ENCODE data around the gene DISP3.

Gene DISP3

DNA sequence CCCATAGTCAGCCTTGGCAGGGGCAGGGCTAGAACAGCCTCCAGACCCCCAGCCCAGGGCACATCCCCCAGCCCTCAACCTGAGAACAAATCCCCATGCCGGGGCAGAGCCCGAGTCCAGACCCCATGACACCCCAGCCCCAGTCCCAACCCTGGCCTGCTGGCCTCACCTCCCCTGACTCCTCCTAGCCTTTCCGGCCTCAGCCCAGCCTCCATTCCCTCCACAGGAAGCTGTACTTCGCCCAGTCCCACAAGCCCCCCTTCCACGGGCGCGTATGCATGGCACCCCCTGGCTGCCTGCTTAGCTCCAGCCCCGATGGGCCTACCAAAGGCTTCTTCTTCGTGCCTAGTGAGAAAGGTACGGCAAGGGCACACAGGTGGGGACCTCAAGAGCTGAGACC lies 50.4 kb downstream of the DISP3 start:
- no peak for DNase-seq (ENCODE audit: low read depth)

- DNase-seq (ENCODE audit: low read depth): no peak
Measured at GRCh38 chr1:11529763-11530730, 51.1 kb downstream of the DISP3 start.

DNA sequence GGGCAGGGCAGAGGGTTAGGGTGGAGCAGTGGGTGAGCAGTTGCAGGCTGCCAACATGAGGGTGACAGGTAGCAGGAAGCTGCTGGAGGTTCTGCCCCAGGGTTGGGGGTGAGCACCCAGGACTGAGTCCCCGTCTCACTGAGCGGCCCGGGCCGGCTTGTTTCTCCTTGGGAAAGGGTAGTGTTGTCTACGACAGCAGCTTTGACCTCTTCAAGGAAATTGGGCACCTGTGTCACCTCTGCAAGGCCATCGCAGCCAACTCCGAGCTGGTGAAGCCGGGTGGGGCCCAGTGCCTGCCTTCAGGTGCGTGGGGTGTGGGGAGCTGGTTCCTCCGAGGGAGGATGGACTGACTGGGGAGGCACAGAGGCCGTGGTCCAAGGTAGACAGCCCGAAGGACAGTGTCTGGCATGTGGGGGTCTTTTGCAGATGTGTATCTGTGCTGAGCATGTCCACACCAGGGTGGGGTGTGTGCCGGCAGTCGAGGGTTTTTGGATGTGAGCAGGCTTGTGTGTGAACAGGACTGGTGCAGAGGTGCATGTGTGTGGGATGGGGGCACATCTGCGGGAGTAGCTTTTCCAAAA lies 51.9 kb downstream of the DISP3 start:
- no peak for DNase-seq (ENCODE audit: low read depth)

DNA sequence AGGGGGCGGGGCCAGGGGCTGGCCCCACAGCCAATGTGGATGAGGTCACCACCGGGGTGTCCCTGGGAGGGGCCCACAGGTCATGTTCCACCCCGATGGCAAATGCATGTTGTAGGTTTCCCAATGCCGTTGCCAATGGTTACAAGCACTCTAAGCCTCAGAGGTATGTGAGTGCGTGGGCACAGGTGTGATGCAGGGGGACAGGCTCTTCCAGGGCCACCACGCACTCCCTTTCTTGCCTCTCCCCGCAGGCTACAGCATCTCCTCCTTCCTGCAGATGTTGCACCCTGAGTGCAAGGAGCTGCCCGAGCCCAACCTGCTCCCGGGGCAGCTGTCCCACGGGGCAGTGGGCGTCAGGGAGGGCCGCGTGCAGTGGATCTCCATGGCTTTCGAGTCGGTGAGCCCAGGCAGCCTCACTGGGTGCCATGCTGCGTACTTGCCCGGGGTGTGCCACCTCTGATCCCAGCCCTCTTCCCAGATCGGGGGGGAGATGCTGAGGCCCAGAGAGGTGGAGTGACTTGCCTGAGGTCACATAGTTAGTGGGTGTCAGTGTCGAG lies 52.4 kb downstream of the DISP3 start:
- no peak for DNase-seq (ENCODE audit: low read depth)

GRCh38 chr1:11531943-11532342 lies 53.0 kb downstream of the DISP3 start:
- DNase-seq (ENCODE audit: low read depth): no peak

DNA sequence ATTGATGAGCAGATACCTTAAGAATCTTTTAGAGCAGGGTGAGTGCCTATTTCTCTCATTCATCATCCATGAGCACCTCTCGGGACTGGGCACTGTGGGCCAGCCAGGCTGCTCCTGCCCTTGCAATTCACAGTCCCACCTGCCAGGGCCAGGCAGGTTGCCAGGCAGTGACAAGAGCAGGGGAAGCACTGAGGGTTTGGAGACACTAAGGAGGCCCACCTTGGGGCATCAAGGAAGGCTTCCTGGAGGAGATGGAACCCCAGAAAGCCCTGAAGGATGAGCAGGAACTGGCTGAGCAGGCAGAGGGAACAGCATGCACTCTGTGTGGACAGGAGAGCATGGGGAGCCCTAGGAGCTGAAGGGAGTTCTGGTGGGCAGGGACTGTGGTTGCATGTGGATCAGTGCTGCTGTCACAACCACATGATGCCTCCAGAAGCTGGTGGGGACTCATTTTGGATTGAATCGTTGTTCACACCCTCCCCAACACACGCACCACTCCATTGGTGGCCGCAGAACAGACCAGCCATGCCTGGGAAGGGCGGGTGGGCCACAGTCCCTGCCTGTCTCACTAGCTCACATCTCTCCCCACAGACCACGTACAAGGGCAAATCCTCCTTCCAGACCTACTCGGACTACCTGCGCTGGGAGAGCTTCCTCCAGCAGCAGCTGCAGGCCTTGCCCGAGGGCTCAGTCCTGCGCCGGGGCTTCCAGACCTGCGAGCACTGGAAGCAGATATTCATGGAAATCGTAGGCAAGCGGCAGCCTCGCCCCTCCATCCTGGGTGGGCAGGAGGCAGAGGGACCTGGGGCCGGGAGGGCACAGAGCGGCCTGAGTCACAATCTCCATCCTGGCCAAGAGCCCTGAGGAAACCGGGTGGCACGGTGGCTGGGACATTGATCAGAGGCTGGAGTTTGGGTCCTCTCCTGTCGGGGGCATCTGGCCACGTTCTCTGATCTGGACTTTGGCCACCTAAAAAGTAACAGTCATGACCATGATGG lies 55.1 kb downstream of the DISP3 start:
- DNase-seq (ENCODE audit: low read depth): no peak

- no peak for DNase-seq (ENCODE audit: low read depth)
Measured at GRCh38 chr1:11534846-11535245, 55.9 kb downstream of the DISP3 start.

DNA sequence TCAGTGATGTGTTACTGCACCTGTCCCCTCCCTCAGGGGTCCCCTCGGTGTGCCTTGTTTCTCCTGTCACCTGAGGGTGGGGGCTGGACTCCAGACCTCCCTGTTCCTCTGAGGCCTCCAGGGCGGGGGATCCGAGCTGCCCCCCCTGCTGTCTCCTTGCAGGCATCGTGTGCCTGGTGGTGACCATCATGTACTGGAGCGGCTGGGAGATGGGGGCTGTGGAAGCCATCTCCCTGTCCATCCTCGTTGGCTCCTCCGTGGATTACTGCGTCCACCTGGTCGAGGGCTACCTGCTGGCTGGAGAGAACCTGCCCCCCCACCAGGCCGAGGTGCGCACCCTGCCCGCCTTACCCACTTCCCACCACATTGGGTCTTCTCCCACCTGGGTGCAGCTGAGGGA lies 56.4 kb downstream of the DISP3 start:
- no peak for DNase-seq (ENCODE audit: low read depth)

- DNase-seq (ENCODE audit: low read depth): no peak
Measured at GRCh38 chr1:11535761-11536572, 57.0 kb downstream of the DISP3 start.

- DNase-seq (ENCODE audit: low read depth): no peak
Measured at GRCh38 chr1:11536573-11537379, 57.8 kb downstream of the DISP3 start.

DNA sequence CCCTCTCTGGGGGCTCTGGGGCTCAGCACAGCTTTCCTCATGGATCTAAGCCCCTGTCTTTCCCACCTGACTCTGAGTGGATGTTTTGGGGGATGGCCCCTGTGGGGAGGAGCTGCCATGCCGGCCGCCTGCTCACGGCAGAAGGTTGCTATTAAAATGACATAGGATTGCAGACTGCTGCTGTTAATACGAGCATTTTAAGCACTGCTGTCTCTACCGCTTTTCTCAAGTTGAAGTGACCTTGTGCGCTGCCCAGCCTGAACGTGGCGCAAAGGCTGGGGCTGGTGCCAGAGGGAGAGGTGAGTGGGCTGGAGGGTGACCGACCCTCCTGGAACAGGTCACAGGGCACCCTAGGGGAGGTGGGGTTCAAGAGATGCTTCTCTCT lies 58.4 kb downstream of the DISP3 start:
- DNase-seq (ENCODE audit: low read depth): no peak

DNA sequence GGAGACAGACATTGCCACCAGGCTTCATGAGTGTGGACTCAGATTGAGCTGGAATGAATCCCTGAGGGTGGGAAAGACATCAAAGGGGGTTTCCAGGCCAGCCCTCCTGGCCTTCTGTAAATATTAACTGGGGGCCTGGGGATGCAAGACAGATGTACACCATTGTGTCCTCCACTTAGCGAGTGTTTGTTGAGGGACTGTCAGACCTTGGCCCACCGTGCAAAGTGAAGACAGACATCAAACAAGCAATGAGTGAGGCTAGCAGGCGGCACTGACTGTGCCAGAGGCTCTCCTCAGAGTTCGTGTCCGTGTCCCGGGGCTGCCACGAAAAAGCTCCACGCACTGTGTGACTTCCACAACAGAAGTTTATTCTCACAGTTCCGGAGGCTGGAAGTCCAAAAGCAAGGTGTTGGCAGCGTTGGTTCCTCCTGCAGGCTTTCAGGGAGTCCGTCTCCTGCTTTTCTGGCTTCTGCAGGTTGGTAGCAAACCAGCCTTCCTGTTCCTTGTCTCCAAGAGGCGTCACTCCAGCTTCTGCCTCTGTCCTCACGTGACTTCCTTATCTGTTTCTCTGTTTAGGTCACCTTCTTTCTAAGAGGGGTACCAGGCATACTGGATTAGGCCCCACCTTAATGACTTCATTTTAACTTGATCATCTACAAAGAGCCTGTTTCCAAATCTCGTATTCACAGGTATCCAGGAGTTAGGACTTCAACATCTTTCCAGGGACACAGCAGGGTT lies 59.1 kb downstream of the DISP3 start:
- DNase-seq (ENCODE audit: low read depth): no peak

- DNase-seq (ENCODE audit: low read depth): no peak
Measured at GRCh38 chr1:11538886-11539285, 59.9 kb downstream of the DISP3 start.

- no peak for DNase-seq (ENCODE audit: low read depth)
Measured at GRCh38 chr1:11539850-11540772, 61.2 kb downstream of the DISP3 start.

- no peak for DNase-seq (ENCODE audit: low read depth)
Measured at GRCh38 chr1:11540773-11541160, 61.8 kb downstream of the DISP3 start.

- no peak for DNase-seq (ENCODE audit: low read depth)
Measured at GRCh38 chr1:11541236-11541635, 62.3 kb downstream of the DISP3 start.

DNA sequence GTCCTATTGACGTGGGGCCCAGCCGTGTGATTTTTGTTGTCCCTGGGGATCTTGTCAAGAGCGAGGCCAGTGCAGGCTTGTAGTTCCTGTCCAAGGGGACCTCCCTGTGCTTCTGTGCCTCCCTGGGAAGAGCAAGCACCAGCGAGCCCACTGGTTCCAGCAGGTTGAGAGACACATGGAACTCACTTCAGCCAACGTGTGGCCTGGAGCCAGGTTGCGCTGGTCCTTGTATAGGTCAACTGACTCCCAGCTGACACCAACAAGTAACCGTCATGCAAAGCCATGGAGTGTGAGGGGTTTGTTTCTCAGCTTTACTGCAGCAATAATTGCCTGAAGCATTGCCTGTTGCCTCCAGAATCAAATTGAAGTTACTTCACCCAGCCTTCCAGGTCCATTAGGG lies 63.0 kb downstream of the DISP3 start:
- DNase-seq (ENCODE audit: low read depth): no peak

GRCh38 chr1:11543392-11543791 lies 64.4 kb downstream of the DISP3 start:
- no peak for DNase-seq (ENCODE audit: low read depth)

- no peak for DNase-seq (ENCODE audit: low read depth)
Measured at GRCh38 chr1:11543796-11544195, 64.8 kb downstream of the DISP3 start.

All from stimulated activated CD8-positive, alpha-beta memory T cell treated with anti-CD3 and anti-CD28 coated beads, Interleukin-4, amount 100 ng/mL, for 24 hours (primary cell).